Psoas muscle (tissue), 8 donors: ENCODE measurements around the gene VPS13D. TPM values are rescaled to one million over a fixed set of nuclear protein-coding genes. Genes with fewer than 3 reads are reported as not detected.

Experiments used
- ATAC-seq, 4 donors: fragments of 200-7000 bp; cut with Tn5 transposase; one replicate each; pipeline ENCODE4 v1.9.1; 2020; ENCODE audit warnings: moderate library complexity in 3 of 4, mild to moderate bottlenecking in 2 of 4
- DNase-seq, 2 donors: peaks; one replicate each; pipeline ENCODE4 v3.0.0-alpha.2; 2020
- H3K27ac ChIP-seq: fragments of 200-600 bp; one replicate; pipeline ENCODE4 v1.8.0; 2022
- H3K27me3 ChIP-seq, 3 donors: fragments of 200-600 bp in 1 of 3; one replicate each; pipeline versions ENCODE4 v1.6.1 to v1.8.0; 2013 to 2022; ENCODE audit warnings: low read length in 2 of 3, mild to moderate bottlenecking in 2 of 3, moderate library complexity in 1 of 3; ENCODE audit not compliant: insufficient read depth in 3 of 3
- H3K36me3 ChIP-seq, 2 donors: fragments of 200-600 bp in 1 of 2; one replicate each; pipeline versions ENCODE4 v1.6.1 to v1.8.0; 2013 to 2022; ENCODE audit warnings: low read depth in 1 of 2, mild to moderate bottlenecking in 1 of 2, moderate library complexity in 1 of 2; ENCODE audit not compliant: insufficient read depth in 1 of 2
- H3K4me1 ChIP-seq: fragments of 200-600 bp; one replicate; pipeline ENCODE4 v1.8.0; 2022
- H3K4me3 ChIP-seq: fragments of 200-600 bp; one replicate; pipeline ENCODE4 v1.8.0; 2022; ENCODE audit warnings: mild to moderate bottlenecking
- H3K9me3 ChIP-seq: fragments of 200-600 bp; one replicate; pipeline ENCODE4 v1.8.0; 2022
- WGBS, 3 donors: extraction: QIAGEN DNeasy Blood & Tissue Kit; methylation state at CpG; one replicate each; pipeline versions ENCODE4 v1.1.6 to v1.1.7; 2013; 5-methylcytosine and 5-hydroxymethylcytosine counted together
- intact Hi-C, 2 donors: fragments of 100-400 bp; cut with DNase I; formaldehyde crosslinking; loops; one replicate each; pipeline versions ENCODE4 v1.11.0 to v1.14.2; 2022
- polyA plus RNA-seq, 3 donors: library from polyadenylated mRNA; stranded (reverse); fragments of 200-250 nt; gene quantifications; one replicate each; pipeline ENCODE4 v1.2.3, GENCODE V29; 2013
- total RNA-seq, 4 donors: library from RNA; stranded (reverse); fragmentation: NEBNext Ultra II Directional in 2 of 4; extraction: Animal tissue kit (Norgen Biotek cat#: 25700) in 2 of 4; gene quantifications; one replicate each; pipeline versions ENCODE4 v1.2.1 to v1.2.4, GENCODE V29; 2021 to 2023
- TF ChIP-seq, protein P1 (sequence below): fragments of 200-600 bp; IDR thresholded peaks from one replicate; pipeline ENCODE4 v1.8.0; 2022; ENCODE audit warnings: antibody characterized with exemption
- donor health status: healthy with polysubstance abuse.
- donor health status: DM: no; HTN: no; CAD: no; lungs with moderate emphysema.
- donor health status: Bipolar disorder and iron deficiency.
- donor health status: healthy.
- donor health status: DM: yes; HTN: yes; CAD: no.
- donor health status: DM: no; HTN: no; CAD: no.
- donor health status: DM: no; HTN: no; CAD: no.
- donor health status: DM: yes; HTN: yes; CAD: no.

The VPS13D gene
- total and polyA plus RNA-seq, 7 donors: 19.9 to 69.1 (median 45.3) TPM

DNA sequence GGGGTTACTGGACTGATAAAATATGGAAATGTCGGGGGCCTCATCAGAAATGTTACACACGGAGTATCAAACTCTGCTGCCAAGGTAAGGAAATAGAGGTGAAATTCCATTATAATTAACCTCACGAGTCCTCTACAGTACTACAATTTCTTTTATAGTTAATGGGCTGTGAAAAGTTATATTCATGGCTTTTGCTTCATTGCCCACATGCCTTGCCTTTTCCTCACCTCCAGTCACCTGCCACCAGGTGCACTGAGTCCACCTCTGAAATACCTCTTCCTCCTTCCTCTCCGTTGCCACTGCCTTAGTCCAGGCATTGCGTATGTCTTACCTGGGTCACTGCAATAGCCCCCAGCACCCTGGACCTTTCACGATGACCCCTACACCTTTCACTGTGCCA lies 186.9 kb downstream of the VPS13D start:
- intact Hi-C loops: no loop called here
- Histone ChIP-seq H3K36me3 (peaks cover 7 to 52% of the 10 kb centered on the region in 2 donors), H3K27ac (no peak overlapping the region), H3K4me1 (peaks cover 5% of the 10 kb centered on the region), H3K4me3 (no peak overlapping the region), H3K27me3 (no peaks in the 10 kb centered on the region), H3K9me3 (no peaks in the 10 kb centered on the region)
- DNase-seq (no peak), ATAC-seq (no peak)
- 93 to 97% (median 94%) methylated on average over 6 of the region's 6 CpGs for WGBS, 3 donors
- TF ChIP-seq, protein P1, sequence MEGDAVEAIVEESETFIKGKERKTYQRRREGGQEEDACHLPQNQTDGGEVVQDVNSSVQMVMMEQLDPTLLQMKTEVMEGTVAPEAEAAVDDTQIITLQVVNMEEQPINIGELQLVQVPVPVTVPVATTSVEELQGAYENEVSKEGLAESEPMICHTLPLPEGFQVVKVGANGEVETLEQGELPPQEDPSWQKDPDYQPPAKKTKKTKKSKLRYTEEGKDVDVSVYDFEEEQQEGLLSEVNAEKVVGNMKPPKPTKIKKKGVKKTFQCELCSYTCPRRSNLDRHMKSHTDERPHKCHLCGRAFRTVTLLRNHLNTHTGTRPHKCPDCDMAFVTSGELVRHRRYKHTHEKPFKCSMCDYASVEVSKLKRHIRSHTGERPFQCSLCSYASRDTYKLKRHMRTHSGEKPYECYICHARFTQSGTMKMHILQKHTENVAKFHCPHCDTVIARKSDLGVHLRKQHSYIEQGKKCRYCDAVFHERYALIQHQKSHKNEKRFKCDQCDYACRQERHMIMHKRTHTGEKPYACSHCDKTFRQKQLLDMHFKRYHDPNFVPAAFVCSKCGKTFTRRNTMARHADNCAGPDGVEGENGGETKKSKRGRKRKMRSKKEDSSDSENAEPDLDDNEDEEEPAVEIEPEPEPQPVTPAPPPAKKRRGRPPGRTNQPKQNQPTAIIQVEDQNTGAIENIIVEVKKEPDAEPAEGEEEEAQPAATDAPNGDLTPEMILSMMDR: no peak

DNA sequence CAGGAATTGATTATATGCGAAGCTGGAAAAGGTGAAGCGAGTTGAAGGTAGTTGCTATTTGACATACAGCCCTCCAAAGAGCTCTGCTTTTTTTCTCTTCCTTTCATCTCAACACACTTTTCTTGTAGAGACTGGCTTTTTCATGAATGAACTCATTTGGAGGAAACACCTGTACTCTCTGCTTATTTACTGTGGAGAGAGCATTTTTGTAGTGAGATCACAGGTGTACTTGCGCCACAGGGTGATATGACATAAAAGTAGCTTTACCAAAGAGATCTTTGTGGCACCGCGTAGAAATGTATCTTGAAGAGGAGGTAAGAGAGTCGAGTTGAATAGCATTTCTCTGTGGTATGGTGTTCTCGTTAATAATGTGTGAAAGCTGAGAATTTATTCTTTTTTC lies 187.6 kb downstream of the VPS13D start:
- intact Hi-C loops: no loop called here
- no peaks in the 10 kb centered on the region for H3K27me3 ChIP-seq
- ATAC-seq (no peak), DNase-seq (no peak)
- no peak overlapping the region for H3K27ac ChIP-seq
- H3K9me3 ChIP-seq: no peaks in the 10 kb centered on the region
- peaks cover 5% of the 10 kb centered on the region for H3K4me1 ChIP-seq
- peaks cover 7 to 46% of the 10 kb centered on the region in 2 donors for H3K36me3 ChIP-seq
- TF ChIP-seq, protein P1: no peak
- WGBS, 3 donors: 91 to 93% (median 91%) methylated on average over 7 of the region's 7 CpGs
- H3K4me3 ChIP-seq: no peak overlapping the region

DNA sequence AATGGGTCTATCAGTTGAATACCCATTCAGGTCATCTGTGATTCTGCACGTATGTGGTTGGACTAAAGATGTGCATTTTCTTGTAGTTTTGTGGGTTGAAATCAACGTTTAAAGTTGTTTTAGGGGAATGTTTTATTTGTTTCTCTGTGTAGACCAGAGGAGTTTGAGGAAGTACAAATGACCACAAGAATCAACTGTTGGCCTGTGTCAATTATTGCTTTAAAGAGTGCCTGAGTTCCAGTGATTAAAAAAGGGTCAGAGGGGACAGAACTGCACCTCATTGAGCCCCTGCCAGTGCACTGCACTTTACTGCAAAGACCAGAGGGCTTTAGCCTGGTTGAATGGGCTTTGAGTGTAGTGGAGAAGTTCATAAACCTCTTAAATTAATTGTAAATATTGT lies 190.3 kb downstream of the VPS13D start:
- 87 to 94% (median 89%) methylated on average over 2 of the region's 2 CpGs for WGBS, 3 donors
- intact Hi-C loops: no loop called here

DNA sequence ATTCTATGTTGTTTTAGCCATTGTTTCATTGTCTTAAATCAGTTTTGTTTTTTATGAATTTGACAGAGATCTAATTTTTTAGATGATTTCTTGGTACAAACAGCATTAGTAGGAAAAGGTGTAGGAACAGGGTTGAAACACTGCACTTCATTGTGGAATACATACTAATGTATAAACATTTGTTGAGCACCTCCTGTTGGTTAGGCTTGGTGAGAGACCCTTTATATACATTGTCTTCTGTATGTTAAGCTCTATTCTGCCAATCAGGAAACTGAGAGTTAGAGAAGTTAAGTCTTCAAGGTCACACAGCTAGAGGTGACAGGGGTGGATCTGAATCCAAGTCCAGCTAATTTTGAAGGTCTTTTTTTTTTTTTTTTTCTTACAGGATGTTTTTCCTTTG lies 192.7 kb downstream of the VPS13D start:
- peaks cover 0 to 18% of the 10 kb centered on the region in 2 donors for H3K36me3 ChIP-seq
- intact Hi-C loops: no loop called here

More for the DNA sequence above, 190.3 kb downstream of the VPS13D start:
- TF ChIP-seq, protein P1: no peak
- no peaks in the 10 kb centered on the region for H3K9me3 ChIP-seq
- H3K4me3 ChIP-seq: no peak overlapping the region
- H3K36me3 ChIP-seq: peaks cover 7 to 39% of the 10 kb centered on the region in 2 donors
- DNase-seq (no peak), ATAC-seq (no peak)
- H3K4me1 ChIP-seq: peaks cover 22% of the 10 kb centered on the region
- no peaks in the 10 kb centered on the region for H3K27me3 ChIP-seq
- no peak overlapping the region for H3K27ac ChIP-seq

More for the DNA sequence above, 192.7 kb downstream of the VPS13D start:
- ATAC-seq: no peak
- Histone ChIP-seq H3K27ac (no peak overlapping the region), H3K4me1 (peaks cover 24% of the 10 kb centered on the region), H3K9me3 (no peaks in the 10 kb centered on the region), H3K27me3 (no peaks in the 10 kb centered on the region), H3K4me3 (no peak overlapping the region)
- DNase-seq: no peak
- TF ChIP-seq, protein P1: no peak
